NCI-H2171 (cell line): ENCODE results near the gene IL1F10.

Experiments used
- DNase-seq: peaks from one replicate; lab custom pipeline; 2025; lab: John Stamatoyannopoulos, UW

Gene IL1F10

GRCh38 chr2:113112871-113113270, 45.1 kb downstream of the IL1F10 start:
- DNase-seq, result no peak

GRCh38 chr2:113113807-113114206, 46.0 kb downstream of the IL1F10 start:
- no peak for DNase-seq

DNA sequence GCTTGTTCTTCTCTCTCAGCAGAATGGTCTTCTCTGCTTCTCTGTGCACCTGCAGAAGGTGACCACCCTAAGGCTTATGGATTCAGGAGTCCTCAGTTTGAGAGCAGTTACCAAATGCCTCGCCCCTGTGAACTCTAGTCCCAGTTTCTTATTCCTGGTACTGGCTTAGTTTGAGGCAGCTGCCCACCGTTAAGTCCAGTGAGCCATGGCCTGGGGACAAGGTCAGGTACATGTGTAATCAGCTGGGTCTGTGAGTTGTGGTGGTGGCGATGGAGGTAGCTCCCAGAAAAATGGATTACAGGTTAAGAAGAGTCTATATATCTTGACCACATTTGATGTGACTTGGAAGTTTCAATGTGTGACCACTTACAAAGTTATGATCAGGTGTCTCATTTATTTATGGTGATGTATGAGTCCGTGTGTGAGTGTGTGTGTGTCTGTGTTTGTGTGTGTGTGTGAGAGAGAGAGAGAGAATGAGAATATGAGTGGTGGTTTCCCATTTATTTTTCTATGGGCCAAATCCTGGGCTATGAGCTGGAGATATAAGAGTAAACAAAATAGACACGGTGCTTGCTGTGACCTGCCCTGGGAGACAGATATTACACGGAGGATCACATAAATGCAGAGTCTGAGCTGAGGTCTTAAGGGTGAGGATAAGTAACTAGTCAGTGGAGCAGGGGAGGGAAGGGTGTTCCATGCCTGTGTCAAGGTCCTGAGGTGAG, 46.6 kb downstream of the IL1F10 start:
- no peak for DNase-seq

GRCh38 chr2:113114996-113115395, 47.2 kb downstream of the IL1F10 start:
- DNase-seq, result no peak

- no peak for DNase-seq
Measured at GRCh38 chr2:113116100-113116958, 48.6 kb downstream of the IL1F10 start.

GRCh38 chr2:113117541-113118262, 49.9 kb downstream of the IL1F10 start:
- DNase-seq, result no peak

GRCh38 chr2:113118263-113118657, 50.5 kb downstream of the IL1F10 start:
- DNase-seq, result no peak

GRCh38 chr2:113119111-113119510, 51.3 kb downstream of the IL1F10 start:
- no peak for DNase-seq

DNA sequence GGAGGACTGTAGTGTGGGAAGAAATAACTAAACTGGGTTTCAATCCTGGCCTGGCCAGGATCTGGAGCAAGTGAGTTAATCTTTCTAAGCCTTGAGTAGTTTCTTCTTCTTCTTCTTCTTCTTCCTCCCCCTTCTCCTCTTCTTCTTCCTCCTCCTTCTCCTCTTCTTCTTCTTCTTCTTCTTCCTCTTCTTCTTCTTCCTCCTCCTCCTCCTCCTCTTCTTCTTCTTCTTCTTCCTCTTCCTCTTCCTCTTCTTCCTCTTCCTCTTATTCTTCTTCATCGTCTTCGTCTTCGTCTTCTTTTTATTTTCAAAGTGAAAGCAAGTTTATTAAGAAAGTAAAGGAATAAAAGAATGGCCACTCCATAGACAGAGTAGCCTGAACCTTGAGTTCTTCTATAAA, 53.1 kb downstream of the IL1F10 start:
- DNase-seq, result no peak

DNA sequence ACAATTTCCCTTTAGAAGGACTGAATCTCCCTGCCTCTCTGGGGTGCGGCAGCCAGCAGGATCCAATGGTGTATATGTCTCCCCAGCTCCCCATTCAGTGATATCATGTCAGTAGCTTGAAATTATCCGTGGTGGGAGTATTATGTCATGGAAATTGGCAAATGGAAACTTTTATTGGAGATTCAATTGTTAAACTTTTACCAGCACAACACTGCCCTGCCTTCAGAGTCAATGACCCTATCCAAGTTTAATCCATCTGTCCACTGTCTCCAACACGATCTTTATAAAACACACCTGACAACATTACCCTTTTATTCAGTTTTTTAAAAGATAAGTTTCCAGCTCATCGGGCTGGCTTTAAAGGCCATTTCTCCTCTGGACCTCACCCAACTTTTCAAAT, 54.6 kb downstream of the IL1F10 start:
- no peak for DNase-seq

- DNase-seq, result no peak
Measured at GRCh38 chr2:113123726-113124125, 56.0 kb downstream of the IL1F10 start.

GRCh38 chr2:113124181-113124961, 56.6 kb downstream of the IL1F10 start:
- no peak for DNase-seq
